Karpas-422 (cell line): ENCODE data around the gene GNG7. TPM values are rescaled to one million over a fixed set of nuclear protein-coding genes. Genes with fewer than 3 reads are reported as not detected.

Experiments
- small RNA-seq: library from RNA; depleted of rRNA; stranded (forward); fragments of <200 nt; gene quantifications from one replicate; pipeline ENCODE3, GENCODE V24; 2014
- total RNA-seq: library from RNA; depleted of rRNA; stranded (reverse); fragments of >200 nt; shearing (Covaris generic); gene quantifications from 2 replicates; pipeline ENCODE4 v1.2.3, GENCODE V29; 2014; ENCODE audit warnings: low replicate concordance; rRNA removed

The GNG7 gene
- total RNA-seq, 1 experiment from 2014 or later, result 0.19 TPM

Small RNA genes within 50 kb of the gene (small RNA-seq; reads per million reads assigned to genes)
- gene MIR7850 (0.12 reads per million), gene RN7SL121P (not detected), gene RNU6-993P (not detected)

Other genes starting within 250 kb of the GNG7 start
- gene LMNB2, start 245.7 kb downstream of the GNG7 start, total RNA-seq, result 20.8 and 80.2 TPM in 2 replicates
- gene GADD45B, start 226.6 kb downstream of the GNG7 start, total RNA-seq, result 8.6 and 11.0 TPM in 2 replicates
- not detected in 2 replicates for gene DIRAS1, start 18.7 kb upstream of the GNG7 start, total RNA-seq
- 28.6 and 55.3 TPM in 2 replicates for gene SLC39A3, start 37.3 kb upstream of the GNG7 start, total RNA-seq
- 31.2 and 55.8 TPM in 2 replicates for gene SGTA, start 80.6 kb upstream of the GNG7 start, total RNA-seq
- 57.0 and 148 TPM in 2 replicates for gene THOP1, start 82.8 kb upstream of the GNG7 start, total RNA-seq
- 2.6 and 4.0 TPM in 2 replicates for gene ZNF554, start 117.2 kb upstream of the GNG7 start, total RNA-seq
- 1.4 TPM in 2 replicates for gene ZNF555, start 138.8 kb upstream of the GNG7 start, total RNA-seq
- gene ZNF556, start 164.6 kb upstream of the GNG7 start, total RNA-seq, result not detected in 2 replicates
- gene ZNF57, start 198.2 kb upstream of the GNG7 start, total RNA-seq, result 1.0 and 3.3 TPM in 2 replicates
- gene ZNF77, start 242.3 kb upstream of the GNG7 start, total RNA-seq, result not detected in 2 replicates